ENCODE results near the gene LSAMP.

The LSAMP gene

DNA sequence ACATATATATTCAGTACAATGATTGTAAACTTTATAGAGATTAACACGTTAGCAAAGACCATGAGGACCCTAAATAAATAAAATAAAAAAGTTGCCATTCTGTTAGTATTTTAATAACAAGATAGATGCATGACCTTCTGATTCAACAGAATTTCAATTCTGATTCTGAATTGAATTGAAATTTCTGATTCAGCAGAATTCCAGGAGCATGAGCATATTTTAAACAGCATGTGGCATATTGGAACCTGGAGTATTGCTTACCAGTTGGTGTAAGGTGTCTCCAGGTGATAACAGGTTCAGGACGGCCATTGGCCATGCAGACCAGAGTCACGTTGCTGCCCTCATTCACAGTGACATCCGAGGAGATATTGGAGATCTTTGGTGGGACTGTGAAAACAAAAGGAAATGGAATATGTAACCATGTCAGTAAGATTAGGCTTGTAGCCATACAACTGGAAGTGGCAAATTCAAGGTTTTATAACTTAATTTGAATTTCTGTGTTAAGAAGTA, 426.0 kb downstream of the LSAMP start:
- DNase-seq (ENCODE audit: low read depth in 3 of 3): no peak

DNA sequence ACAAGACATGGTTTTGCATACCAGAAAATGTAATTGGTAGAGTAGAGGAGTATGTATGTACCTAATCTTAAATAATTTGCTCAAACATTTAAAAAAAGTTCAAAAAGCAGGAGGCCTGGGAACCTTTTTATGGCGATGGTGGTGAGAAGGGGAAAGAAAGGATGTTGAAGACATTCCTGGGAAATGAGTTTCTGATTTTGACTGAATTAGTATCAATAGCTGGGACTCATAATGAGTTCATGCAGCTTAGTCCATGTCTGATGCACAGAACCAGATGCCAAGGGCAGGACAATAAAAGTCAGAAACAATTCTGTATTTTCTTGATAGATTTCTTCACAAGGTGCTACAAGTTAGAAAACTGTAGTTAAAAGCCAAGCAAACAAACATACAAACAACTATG, 426.6 kb downstream of the LSAMP start:
- DNase-seq (ENCODE audit: low read depth in 3 of 3): no peak

DNA sequence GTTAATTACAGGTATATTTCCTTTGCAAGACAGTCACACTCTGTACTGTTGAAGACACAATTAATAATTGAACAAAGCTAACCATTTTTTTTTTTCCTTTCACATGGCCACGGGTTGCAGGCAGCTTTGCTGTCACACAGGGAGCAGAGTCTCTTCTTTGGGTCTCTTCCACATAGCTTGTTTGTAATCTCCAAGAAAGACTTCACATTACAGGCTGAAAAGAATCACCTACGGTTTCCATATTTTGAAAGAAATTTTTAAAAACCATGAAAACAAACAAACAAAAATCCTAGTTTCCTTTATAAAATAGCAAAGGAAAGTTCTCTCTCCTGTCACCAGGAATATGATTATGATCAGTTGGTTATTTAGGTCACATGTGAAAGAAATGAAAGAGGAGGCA, 429.4 kb downstream of the LSAMP start:
- no peak for DNase-seq (ENCODE audit: low read depth in 3 of 3)

DNA sequence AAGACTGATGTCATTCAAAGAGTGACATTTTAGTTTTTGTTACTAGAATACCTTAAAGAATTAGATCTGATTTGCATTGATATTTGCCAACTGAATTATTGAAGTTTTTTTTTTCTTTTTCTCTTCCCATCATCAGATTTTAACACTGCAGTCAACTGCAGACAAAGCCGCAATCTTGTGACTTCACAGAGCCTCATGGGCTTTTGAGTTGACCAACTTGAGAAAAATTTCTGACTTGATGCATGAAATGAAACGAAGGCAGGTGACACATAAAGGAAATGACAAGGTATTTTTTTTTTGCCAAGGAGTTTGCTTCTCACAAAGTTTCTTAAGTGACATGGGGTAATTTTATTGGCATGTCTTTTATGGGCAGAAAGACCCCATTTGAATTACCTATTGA, 438.3 kb downstream of the LSAMP start:
- no peak for DNase-seq (ENCODE audit: low read depth in 3 of 3)

DNA sequence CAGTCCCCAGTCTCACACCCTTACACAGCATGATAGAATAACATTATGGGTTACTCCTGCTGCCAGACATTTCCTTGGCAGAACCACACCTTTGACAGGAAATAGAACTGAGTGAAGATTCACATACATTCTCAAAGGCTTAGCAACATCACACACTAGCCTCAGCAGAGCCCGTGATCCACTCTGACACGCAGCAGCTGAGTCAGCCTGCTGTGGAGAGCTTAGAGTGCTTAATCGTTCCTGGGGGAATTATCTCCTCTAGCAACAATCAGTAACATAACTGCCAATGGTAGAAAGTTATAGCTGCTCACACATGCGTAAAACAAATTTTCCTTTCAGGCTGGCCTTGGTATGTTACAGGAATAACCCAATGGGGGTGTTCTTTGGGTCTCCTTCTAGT, 439.9 kb downstream of the LSAMP start:
- no peak for DNase-seq (ENCODE audit: low read depth in 3 of 3)

DNA sequence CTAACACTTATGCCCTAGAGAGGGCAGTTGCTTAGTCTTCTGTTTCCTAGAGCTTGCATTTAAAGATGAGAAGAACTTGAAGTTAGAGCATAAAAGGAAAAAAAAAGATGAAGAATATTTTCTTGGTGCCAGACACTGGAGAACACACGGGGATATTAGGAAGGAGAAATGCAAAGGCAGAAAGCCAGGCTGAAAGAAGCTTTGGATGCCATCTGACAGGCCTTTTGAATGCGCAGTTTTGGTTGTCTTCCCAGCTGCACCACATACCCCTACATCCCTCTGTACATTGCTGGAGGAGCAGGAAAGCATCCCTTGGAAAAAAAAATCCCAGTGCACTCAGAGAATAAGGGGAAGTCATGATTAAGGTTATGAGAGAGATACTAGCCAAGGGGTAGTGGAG, 443.1 kb downstream of the LSAMP start:
- DNase-seq (ENCODE audit: low read depth in 3 of 3): no peak

DNA sequence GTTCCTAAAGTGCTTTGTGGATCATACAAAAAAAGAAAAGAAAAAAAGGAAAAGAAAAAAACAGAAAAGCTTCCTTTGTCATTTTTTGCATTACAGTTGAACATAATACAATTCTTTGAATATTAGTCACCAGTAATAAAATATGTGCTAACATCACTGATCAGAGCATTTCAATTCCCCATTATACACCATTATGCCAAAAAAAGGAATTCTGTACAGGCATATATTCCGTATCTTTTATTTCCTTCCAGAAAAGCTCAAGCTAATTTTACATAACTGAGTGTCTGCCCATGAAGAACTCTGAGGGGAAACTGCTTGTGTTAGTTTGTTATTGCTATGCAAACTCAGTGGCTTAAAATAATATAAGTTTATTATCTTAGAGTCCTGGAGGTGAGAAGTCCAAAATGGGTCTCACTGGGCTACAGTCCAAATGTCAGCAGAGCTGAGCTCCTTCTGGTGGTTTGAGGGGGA, 444.1 kb downstream of the LSAMP start:
- DNase-seq (ENCODE audit: low read depth in 3 of 3): no peak

DNA sequence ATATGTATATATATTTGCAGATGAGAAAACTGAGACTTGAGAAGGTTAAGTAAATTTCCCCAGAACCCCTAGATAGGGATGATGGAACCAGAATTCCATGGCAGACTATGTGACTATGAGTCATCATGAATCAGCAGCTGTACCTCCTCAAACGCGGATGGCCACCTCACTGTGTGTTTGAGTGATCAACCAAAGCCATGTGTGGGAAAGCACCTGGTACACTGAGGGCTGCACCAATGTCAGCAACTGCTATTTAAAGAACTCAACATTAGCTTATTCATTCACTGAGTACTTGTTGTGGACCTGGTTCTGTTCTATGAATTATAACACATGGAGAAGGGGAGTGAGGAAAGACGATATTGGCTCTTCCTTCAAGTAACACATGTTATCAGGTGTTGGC, 445.0 kb downstream of the LSAMP start:
- DNase-seq (ENCODE audit: low read depth in 3 of 3): no peak

DNA sequence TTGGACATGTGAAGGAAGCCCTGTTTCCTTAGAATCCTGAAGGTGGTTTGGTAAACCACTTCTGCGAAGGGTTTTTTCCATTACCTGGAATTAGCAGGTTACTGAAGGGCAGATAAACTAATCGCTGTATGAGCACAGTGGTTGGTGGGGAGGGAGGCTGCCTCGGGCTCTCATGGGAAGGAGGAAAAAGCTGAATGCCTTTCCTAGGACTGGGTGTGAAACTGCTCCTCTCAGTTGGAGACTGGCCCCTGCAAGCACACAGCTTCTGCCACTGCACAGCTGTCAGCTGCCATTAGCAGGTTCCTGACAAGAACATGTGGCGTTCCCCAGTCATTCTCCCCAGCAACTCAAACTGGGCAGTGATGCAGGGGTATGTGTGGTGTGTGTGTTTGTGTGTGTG, 445.7 kb downstream of the LSAMP start:
- no peak for DNase-seq (ENCODE audit: low read depth in 3 of 3)

DNA sequence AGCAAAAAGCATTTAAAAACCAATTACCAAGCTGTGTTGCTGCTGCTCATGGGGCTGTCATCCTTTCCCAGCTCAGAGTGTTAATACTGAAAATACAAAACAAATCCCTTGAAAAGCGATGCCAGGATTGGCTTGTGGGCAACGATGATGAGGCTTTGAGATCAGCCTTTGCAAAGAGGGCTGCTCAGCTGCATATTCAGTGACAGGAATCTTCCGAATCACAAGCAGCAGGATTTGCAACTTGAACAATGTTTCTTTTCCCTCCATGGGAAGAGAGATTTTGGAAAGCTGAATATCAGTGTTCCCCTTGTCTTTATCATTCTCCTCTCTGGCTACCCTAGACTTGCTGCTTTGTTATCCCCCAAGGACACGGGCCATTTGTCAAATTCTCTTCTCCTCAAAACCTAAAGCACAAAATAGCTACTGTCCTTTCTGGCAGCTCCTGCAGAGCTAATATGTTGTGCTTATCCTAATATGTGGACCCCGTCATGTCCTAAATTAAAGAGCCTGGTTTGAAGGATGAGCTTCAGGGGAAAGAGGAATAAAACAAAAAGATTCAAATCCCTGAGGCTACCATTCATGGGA, 446.2 kb downstream of the LSAMP start:
- no peak for DNase-seq (ENCODE audit: low read depth in 3 of 3)

DNA sequence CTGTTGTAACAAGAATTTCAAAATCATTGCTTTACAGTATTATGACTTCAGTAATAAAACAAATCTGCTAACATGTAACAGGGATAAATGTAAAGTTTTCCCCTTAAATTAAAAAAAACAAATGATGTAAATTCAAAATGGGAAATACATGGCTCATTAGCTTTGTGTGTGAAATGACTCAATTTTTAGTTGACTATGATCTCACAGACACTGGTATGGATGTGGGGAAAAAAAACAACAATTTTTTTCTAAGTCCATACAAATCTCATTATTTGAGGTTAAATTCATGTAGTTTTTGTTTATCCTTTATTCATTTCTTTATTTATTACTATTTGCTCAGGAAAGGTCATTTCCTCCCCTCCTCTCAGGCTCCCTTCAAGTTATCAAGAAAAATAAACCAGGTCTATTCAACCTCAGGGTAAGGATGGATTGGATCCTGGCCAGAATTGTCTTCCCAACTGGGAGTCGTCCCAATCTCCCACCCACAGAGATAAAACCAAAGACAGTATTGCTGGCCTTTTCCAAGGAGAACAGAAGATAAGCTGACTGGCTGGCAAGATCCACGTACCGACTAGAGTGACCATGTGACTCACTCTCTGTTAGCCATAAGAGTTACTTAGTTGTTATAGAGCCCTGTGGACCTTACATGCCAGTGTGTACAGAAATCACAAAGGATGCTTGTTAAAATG, 448.7 kb downstream of the LSAMP start:
- DNase-seq (ENCODE audit: low read depth in 3 of 3): no peak

DNA sequence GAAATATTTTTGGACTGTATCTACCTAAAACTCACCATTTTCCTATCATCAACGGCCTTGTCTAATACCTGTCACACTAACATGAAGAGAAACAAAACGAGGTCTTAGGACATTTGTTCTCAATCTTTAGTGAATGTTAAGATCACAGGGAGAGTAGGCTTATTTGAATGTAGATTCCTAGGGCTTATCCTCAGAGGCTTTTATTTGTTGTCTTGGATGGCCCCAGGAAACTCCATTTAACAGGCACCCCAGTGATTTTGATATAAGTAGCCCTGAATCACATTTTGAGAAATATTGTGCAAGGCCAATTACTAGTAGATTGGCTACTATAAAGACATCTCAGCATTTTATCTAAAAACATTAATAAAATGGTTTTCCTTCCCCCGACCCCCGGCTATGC, 454.6 kb downstream of the LSAMP start:
- no peak for DNase-seq (ENCODE audit: low read depth in 3 of 3)

DNA sequence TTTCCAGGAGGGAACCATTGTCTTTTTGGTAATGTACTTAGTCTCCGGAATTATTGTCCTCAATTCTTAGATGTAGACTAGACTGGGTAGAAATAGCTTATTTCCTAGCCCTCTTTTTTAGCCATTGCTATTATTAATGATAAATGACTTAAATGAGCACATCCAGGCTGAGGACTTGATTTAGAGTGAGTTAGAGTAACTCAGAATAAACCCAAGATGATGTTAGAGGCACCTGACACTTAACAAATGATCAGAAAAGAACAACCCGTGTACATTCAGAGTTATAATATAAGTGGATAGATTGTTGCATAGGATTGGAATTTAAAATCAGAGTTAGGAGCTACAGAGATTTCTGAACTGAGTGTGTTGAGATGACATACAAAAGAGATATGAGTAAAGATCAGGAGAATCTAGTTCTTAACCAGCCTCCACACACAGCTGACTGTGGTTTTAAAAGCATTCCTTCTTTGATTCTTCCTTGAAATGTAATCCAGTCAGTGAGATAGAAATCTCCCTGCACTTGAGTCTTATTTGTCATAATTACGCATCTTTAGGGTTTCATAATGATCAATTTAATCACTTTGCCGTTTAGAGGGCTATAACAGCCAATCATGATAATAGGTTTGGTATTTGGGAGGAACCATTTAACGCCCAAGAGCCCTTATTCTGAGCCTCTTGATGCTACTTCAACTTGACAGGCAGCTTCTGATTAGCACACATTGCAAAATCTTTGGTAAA, 455.4 kb downstream of the LSAMP start:
- no peak for DNase-seq (ENCODE audit: low read depth in 3 of 3)

DNA sequence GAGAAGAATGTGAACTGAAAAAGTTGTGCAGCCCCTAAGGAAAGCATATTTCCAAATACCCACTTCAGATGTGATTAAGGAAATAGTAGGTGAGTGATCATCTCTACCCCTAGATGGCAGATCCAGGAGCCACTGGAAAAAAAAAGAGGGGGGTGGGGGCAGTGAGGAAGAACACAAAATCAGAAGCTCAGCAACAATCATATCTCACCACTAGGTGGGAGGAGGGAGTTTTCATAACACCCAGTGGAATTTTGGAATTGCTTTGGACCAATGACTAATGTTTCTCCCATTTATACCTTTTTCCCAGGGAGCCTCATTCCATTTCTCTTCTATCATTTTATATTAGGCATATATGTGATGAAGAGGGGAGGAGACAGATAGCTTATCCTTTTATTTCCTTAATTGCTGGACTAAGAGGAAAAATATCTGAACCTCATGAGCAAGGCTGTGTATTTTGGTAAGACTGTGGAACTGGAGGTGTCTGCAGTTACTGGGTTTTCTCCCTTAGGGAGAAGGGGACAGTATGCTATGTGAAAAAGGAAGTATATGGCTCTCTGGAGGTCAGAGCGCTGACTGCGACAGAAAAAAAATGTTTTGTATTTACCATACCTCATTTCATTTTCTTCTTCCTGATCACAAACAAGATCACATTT, 458.6 kb downstream of the LSAMP start:
- DNase-seq (ENCODE audit: low read depth in 3 of 3): no peak

DNA sequence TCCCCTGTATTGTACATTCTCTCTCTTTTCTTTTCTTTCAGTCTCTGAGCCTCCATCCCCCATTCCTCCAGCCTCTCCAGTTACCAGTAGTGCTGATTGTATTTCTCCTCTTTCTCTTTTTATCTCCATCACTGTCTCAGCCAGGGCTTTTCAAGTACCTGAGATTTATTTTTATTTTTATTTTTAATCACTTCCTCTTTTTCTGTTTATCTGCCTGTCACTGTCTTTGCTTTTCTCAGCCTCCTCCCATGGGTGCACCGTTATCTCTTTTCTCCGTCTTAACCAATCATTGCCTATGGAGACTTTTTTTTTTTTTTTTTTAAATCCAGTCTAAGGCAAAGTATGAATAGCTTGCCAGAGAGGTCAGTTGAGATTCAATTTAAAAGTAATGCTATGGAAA, 462.7 kb downstream of the LSAMP start:
- DNase-seq (ENCODE audit: low read depth in 3 of 3): no peak

DNA sequence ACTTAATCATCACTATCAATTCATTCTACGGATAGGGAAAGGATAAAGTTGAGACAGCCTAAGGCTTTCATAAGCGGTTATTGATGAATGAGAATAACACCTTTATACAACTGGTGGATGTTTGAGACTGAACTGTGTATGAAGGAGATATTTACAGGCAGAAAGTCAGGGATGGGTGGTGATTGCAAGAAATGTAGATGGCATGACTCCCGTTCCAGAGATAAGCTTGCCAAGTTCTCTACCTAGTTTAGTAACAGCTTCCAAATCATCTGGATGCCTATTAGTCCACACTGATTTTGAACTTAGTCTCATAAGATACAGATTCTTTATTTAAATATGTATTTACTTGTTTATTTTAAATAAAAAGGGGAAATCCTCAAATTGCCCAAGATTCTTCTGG, 463.2 kb downstream of the LSAMP start:
- DNase-seq (ENCODE audit: low read depth in 3 of 3): no peak

DNA sequence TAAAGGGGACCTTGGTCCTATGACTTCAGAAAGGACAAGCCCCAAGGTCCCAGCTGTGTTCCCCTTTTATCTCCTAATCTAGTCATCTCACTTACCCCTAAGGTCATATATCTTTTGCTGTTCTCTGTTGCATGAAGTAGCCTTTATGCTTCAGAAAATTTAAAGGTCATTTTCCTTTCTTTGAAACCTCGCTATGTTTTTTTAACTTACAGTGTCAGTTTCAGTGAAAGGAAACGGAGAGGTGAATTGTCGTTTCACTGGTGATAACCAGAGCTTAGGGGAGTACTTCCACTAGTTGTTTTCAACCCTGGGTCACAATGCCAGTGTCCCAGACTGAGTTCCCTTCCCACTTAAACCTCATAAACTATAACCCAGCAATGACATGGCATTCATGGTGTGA, 464.6 kb downstream of the LSAMP start:
- DNase-seq (ENCODE audit: low read depth in 3 of 3): no peak

DNA sequence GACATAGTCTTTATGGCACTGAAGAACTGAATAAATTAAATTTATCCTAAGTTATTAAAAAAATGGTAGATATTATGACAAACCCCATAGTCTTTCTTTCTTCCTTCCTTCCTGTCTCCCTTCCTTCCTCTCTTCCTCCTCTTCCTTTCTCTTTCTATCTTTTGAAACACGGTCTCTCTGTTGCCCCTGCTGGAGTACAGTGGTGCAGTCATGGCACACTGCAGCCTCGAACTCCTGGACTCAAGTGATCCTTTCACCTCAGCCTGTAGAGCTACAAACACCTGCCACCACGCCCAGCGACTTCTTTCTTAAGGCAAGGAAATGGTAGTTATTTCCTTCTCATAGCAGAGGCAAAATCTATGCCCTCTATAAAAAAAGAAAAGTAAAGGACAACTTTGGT, 467.4 kb downstream of the LSAMP start:
- no peak for DNase-seq (ENCODE audit: low read depth in 3 of 3)

DNA sequence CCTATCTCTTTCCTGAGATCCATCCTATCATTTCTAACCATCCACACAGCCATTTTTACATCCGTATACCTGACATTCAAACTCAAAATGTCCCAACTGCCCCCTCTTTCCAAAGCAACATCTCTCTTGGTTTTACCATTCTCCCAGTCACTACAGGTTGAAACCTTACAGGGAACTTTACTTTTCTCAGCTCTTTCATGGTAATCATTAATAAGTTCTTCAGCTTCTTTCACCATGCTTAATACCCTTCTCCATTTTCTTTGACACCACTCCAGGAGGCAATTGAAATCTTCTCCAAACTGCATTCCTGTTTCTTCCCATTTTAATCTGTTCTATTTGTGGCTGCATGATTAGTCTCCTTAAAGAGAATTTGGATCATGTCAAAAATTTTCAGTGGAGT, 469.5 kb downstream of the LSAMP start:
- no peak for DNase-seq (ENCODE audit: low read depth in 3 of 3)

DNA sequence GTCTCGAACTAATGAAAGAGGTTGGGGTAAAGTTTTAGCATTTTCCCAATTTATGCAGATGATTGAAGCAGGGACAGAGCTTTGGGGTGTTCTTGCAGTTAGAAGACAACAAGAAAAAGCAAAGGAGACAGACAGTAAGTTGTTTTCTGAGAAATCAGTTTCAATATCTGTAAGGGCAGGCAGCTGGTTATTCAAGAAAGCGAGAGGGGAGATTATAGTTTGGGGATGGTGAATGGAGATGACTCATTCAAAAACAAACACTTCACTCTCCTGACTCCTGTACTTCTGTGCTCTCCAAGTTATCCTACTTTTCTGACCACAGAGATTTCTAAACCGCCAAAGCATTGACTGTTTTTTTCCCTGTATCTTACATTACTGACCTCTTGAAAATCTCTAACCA, 469.9 kb downstream of the LSAMP start:
- DNase-seq (ENCODE audit: low read depth in 3 of 3): no peak

DNA sequence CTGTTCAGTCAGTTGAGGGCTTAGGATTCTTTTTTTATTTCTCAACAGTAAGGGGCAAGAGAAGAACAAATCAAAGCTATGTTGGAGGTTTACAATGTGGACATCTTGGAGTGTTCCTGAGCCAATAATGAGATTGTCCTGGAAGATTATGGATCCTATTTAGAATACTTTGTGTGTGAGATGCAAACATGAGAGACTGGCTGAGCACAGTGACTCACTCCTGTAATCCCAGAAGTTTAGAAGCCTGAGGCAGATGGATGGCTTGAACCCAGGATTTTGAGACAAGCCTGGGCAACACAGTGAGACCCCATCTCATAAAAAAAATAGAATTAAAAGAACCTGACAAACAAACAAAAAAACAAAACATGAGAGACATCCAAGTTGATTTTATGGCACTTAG, 470.3 kb downstream of the LSAMP start:
- no peak for DNase-seq (ENCODE audit: low read depth in 3 of 3)

DNA sequence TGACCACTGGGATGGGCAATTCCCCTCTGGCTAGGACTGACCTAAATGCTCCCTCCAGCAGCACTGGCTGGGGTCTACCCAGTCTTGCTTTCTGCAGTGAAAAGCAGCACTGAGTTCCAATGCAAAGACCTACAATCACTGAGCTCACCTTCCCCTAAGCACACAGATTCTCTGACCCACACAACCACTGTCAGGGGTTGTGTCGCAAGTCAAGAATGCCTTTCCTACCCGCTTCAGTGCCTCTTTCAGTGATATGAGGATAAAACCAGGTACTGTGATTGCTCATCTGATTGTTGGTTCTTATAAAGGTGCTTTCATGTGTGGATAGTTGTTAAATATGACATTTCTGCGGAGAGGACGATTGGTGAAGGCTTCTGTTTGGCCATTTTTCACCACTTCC, 476.4 kb downstream of the LSAMP start:
- no peak for DNase-seq (ENCODE audit: low read depth in 3 of 3)

DNA sequence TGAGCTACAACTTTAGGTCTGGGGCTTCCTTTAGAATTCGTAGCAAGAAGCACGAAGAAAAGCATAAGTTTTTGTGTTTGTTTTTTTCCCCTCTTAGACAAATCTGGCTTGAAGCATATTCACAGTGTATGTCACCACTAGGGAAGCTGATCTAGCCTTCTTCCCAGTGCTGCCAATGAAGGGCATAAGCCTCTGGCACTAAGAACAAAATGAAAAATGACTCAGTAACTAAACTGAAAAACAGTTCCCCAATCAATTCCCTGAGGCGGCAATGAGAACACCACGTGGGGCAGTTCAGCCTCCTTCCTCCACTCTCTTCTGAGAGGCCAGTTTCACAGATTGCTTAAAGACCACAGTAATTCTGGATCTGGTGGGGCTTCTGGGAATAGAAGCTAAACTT, 483.9 kb downstream of the LSAMP start:
- DNase-seq (ENCODE audit: low read depth in 3 of 3): no peak

Data from stimulated activated CD4-positive, alpha-beta T cell treated with anti-CD3 and anti-CD28 coated beads, TNF-alpha, amount 100 ng/mL, for 24 hours (primary cell).